Neural crest cell (in vitro differentiated cells): Measurements from ENCODE around the gene TRIM71. TPM values are rescaled to one million over a fixed set of nuclear protein-coding genes. Genes with fewer than 3 reads are reported as not detected.
"Not testable (repeated sequence)": the region's sequence is repeated elsewhere in the genome, so short reads cannot be mapped to it uniquely, and the experiment has no call there.

Source experiments
- DNase-seq: peaks from one replicate; pipeline ENCODE4 v3.0.0; 2021; ENCODE audit warnings: low read depth, mixed read lengths, low spot score
- H3K27ac Mint-ChIP-seq: one replicate; pipeline ENCODE4 v1.8.0; 2021; ENCODE audit warnings: mild to moderate bottlenecking, mixed read lengths; ENCODE audit not compliant: unreplicated experiment
- H3K27me3 Mint-ChIP-seq: 2 replicates; pipeline ENCODE4 v1.8.0; 2021; ENCODE audit warnings: low read depth, mild to moderate bottlenecking, mixed read lengths
- H3K36me3 Mint-ChIP-seq: 2 replicates; pipeline ENCODE4 v1.8.0; 2021; ENCODE audit warnings: low read depth, mild to moderate bottlenecking, mixed read lengths
- H3K4me1 Mint-ChIP-seq: 2 replicates; pipeline ENCODE4 v1.8.0; 2021; ENCODE audit warnings: mixed read lengths
- H3K4me3 Mint-ChIP-seq: one replicate; pipeline ENCODE4 v1.8.0; 2021; ENCODE audit warnings: mild to moderate bottlenecking, mixed read lengths
- H3K9me3 Mint-ChIP-seq: 2 replicates; pipeline ENCODE4 v1.8.0; 2021; ENCODE audit warnings: mixed read lengths
- total RNA-seq: library from RNA; stranded (reverse); gene quantifications from 2 replicates; pipeline ENCODE4 v1.2.1, GENCODE V29; 2021
- TF ChIP-seq, protein P1 (sequence below): fragments of 200-600 bp; sonication (generic); conservative IDR thresholded peaks from 2 replicates; pipeline ENCODE4 v1.5.0; 2021; ENCODE audit warnings: antibody characterized with exemption, mild to moderate bottlenecking

TRIM71 gene
- total RNA-seq, 1 donor from 2014 or later: 92.4 TPM

DNA sequence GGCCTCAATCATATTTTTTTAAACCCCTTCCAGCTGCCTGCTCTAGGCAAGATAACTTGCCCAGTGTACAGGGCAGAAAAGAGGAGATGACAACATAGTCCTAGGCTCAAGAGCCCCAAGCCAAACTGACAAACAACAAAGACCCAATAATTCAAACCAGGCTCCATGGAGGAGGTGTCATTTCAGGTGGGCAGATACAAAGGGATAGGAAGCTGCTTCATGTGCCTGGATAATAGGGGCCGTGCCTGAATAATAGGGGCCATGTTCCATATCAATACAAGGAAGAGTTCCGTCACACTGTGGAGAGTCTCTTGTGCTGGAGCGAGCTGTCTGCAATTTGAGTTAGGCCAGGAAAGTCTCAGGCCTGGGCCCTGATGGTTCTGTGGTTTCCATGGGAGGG lies 35.4 kb upstream of the TRIM71 start:
- peaks cover 4% of the 10 kb centered on the region for H3K27me3 Mint-ChIP-seq
- peaks cover 34% of the 10 kb centered on the region for H3K4me1 Mint-ChIP-seq
- TF ChIP-seq, protein P1, sequence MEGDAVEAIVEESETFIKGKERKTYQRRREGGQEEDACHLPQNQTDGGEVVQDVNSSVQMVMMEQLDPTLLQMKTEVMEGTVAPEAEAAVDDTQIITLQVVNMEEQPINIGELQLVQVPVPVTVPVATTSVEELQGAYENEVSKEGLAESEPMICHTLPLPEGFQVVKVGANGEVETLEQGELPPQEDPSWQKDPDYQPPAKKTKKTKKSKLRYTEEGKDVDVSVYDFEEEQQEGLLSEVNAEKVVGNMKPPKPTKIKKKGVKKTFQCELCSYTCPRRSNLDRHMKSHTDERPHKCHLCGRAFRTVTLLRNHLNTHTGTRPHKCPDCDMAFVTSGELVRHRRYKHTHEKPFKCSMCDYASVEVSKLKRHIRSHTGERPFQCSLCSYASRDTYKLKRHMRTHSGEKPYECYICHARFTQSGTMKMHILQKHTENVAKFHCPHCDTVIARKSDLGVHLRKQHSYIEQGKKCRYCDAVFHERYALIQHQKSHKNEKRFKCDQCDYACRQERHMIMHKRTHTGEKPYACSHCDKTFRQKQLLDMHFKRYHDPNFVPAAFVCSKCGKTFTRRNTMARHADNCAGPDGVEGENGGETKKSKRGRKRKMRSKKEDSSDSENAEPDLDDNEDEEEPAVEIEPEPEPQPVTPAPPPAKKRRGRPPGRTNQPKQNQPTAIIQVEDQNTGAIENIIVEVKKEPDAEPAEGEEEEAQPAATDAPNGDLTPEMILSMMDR: no peak
- H3K4me3 Mint-ChIP-seq: peak overlapping the region; percentile 73
- no peak overlapping the region for H3K27ac Mint-ChIP-seq
- H3K36me3 Mint-ChIP-seq: peaks cover 6% of the 10 kb centered on the region
- DNase-seq: no peak
- no peaks in the 10 kb centered on the region for H3K9me3 Mint-ChIP-seq

DNA sequence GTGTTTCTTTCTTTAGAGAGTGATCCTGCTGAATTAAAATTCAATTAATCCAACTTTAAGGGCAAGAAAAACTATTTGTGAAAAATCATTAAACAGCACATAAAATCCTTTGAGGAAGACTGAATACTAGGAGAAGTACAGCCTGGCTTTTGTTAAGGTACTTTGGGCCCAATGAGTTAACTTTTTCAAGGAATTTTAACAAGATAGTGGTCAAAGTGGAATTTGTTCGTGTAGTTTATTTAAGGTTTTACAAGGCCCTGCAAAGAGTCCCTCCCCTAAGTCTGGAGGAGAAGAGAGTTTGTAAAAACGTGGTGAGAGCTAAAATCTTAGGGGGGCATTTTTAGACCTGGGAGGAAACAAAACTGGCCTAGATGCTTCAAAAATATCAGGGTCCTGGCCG lies 26.0 kb upstream of the TRIM71 start:
- no peak for DNase-seq
- H3K9me3 Mint-ChIP-seq: peaks cover 3% of the 10 kb centered on the region
- TF ChIP-seq, protein P1: no peak
- H3K27me3 Mint-ChIP-seq: no peaks in the 10 kb centered on the region
- H3K36me3 Mint-ChIP-seq: no peaks in the 10 kb centered on the region
- no peak overlapping the region for H3K27ac Mint-ChIP-seq
- H3K4me3 Mint-ChIP-seq: no peak overlapping the region
- peaks cover 9% of the 10 kb centered on the region for H3K4me1 Mint-ChIP-seq

DNA sequence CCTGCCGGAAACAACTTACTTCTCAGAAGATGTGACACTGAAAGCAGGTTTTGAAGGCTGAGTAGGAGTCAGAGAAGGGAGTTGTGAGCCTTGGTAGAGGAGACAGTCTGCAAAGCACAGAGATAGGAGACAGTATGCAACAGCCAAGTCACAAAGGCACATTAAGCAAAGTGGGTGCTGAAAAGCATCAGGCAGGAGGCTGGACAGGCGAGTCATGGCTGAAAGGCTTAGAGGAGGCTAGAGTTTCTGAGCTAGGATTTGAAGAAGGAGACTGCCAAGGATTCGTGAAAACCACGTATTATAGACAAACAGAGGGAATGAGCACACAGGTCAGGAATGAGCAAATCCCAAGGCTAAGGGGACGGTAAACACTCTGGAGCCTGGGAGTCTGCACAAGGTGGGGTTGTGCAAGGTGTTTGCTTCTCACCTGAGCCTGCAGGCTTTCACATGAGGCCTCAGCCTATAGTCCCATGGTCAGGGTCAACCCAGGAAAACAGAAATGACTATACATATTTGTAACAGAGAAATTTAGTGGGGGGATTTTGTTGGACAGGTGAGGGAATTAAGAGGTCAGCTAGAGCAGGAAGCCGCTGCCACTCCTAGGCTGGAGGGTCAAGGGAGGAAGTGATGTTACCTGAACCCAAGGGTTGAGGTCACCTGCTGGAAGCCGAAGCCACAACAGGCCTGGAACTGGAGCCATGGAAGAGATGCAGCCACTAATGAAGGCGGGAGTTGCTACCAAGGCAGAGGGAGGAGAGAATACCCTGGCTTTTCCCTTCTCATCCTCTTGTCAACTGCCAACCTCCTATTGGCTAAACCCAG lies 23.1 kb upstream of the TRIM71 start:
- no peaks in the 10 kb centered on the region for H3K36me3 Mint-ChIP-seq
- peaks cover 10% of the 10 kb centered on the region for H3K4me1 Mint-ChIP-seq
- H3K4me3 Mint-ChIP-seq: no peak overlapping the region
- TF ChIP-seq, protein P1: no peak
- no peak for DNase-seq
- no peaks in the 10 kb centered on the region for H3K27me3 Mint-ChIP-seq
- peaks cover 3% of the 10 kb centered on the region for H3K9me3 Mint-ChIP-seq
- no peak overlapping the region for H3K27ac Mint-ChIP-seq

DNA sequence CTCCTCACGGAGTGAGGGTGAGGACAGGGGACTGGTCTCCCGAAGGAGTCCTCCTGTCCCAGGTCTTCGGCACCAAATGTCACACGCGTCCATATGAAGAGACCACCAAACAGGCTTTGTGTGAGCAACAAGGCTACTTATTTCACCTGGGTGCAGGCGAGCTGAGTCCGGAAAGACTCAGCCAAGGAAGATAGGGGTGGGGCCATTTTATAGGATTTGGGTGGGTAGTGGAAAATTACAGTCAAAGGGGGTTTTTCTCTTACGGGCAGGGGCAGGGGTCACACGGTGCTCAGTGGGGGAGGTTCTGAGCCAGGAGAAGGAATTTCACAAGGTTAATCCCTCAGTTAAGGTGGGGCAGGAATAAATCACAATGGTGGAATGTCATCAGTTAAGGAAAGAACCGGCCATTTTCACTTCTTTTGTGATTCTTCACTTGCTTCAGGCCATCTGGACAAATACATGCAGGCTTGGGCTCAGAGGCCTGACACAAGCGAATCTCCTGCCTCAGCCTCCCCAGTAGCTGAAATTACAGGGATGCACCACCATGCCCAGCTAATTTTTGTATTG lies 21.3 kb upstream of the TRIM71 start:
- not testable (repeated sequence) for H3K4me3 Mint-ChIP-seq, DNase-seq, H3K36me3 Mint-ChIP-seq, H3K27me3 Mint-ChIP-seq, H3K9me3 Mint-ChIP-seq
- peaks cover 17% of the 10 kb centered on the region for H3K4me1 Mint-ChIP-seq
- H3K27ac Mint-ChIP-seq: peak overlapping the region; percentile 85

DNA sequence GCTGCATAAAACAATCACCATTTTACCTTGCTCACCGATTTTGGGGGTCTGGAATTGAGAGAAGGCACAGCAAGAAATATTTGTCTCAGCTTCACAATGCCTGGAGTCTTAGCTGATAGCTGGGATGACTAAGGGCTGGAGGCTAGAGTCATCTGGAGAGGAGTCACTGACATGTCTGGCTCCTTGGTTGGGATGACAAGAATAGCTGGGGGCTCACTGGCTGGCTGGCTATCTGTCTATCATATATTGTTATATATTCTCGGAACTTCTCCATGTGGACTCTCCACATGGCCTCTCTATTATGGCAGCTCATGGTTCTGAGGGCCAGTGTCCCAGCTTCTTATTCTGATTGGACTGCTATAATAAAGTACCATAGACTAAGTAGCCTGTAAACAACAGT lies 20.0 kb upstream of the TRIM71 start:
- Mint-ChIP-seq H3K9me3 (peaks cover 3% of the 10 kb centered on the region), H3K27ac (no peak overlapping the region), H3K4me1 (peaks cover 11% of the 10 kb centered on the region), H3K4me3 (no peak overlapping the region), H3K36me3 (no peaks in the 10 kb centered on the region), H3K27me3 (no peaks in the 10 kb centered on the region)
- no peak for DNase-seq
- TF ChIP-seq, protein P1: no peak

DNA sequence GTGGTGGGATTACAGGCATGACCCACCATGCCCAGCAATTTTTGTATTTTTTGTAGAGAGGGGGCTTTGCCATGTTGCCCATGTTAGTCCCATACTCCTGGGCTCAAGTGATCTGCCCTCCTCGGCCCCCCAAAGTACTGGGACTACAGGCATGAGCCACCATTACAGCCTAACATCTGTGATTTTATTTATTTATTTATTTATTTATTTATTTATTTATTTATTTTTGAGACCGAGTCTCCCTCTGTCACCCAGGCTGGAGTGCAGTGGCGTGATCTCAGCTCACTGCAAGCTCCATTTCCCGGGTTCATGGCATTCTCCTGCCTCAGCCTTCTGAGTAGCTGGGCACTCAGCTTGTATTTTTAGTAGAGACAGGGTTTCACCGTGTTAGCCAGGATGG lies 16.4 kb upstream of the TRIM71 start:
- not testable (repeated sequence) for H3K27me3 Mint-ChIP-seq, H3K27ac Mint-ChIP-seq, H3K36me3 Mint-ChIP-seq, DNase-seq, H3K4me3 Mint-ChIP-seq, H3K9me3 Mint-ChIP-seq
- H3K4me1 Mint-ChIP-seq: peaks cover 11% of the 10 kb centered on the region
